ENCODE data around the gene PTPRJ. TPM values are rescaled to one million over a fixed set of nuclear protein-coding genes. Genes with fewer than 3 reads are reported as not detected.

PTPRJ gene
- total RNA-seq, 1 donor from 2014 or later, result 24.3 TPM

DNA sequence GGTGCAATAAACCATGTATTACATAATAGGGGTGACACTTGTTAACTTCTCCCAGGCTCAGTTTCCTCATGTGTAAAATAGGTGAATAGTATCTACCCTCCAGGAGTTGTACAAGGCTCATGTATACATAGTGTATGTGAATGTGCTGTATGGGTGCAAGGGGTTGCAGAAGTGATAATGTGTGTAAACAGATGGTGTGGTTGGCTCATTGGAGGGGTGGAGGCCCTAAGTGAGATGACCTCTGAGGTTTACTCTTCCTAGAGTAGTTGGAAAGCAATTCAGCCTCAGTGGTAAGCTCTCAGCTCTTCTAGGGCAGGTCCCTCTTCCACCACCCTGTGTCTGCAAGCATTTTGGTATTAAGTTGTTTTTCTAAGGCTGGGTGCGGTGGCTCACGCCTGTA is 102.4 kb downstream of the PTPRJ start:
- Mint-ChIP-seq H3K4me3 (no peak overlapping the region), H3K9me3 (peaks cover 6% of the 10 kb centered on the region), H3K27me3 (ENCODE audit: low read depth) (no peaks in the 10 kb centered on the region), H3K4me1 (peaks cover 63% of the 10 kb centered on the region), H3K27ac (ENCODE audit: unreplicated experiment) (no peak overlapping the region), H3K36me3 (ENCODE audit: low read depth) (peaks cover 2% of the 10 kb centered on the region)
- TF ChIP-seq, protein P1, sequence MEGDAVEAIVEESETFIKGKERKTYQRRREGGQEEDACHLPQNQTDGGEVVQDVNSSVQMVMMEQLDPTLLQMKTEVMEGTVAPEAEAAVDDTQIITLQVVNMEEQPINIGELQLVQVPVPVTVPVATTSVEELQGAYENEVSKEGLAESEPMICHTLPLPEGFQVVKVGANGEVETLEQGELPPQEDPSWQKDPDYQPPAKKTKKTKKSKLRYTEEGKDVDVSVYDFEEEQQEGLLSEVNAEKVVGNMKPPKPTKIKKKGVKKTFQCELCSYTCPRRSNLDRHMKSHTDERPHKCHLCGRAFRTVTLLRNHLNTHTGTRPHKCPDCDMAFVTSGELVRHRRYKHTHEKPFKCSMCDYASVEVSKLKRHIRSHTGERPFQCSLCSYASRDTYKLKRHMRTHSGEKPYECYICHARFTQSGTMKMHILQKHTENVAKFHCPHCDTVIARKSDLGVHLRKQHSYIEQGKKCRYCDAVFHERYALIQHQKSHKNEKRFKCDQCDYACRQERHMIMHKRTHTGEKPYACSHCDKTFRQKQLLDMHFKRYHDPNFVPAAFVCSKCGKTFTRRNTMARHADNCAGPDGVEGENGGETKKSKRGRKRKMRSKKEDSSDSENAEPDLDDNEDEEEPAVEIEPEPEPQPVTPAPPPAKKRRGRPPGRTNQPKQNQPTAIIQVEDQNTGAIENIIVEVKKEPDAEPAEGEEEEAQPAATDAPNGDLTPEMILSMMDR (conservative IDR thresholded peaks at IDR 0.05), result no peak
- DNase-seq (ENCODE audit: low read depth, low spot score), result no peak

DNA sequence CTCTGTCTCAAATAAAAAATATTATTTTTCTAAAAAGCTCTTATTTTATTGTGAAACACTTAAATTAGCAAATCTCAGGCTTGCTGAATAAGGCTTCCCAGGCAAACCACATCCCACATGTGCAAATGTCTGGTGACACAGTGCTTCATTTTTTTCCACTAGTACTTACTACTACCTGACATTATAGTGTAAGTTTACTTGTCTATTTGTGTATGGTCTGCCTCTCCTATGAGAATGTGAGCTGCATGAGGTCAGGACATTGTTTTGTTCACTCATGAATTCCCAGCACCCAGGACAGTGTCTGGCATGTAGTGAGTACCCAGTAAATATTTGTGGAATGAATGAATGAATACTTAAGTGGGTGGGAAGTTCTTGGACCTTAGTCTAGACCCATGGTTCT is 103.1 kb downstream of the PTPRJ start:
- Mint-ChIP-seq H3K27me3 (ENCODE audit: low read depth) (no peaks in the 10 kb centered on the region), H3K36me3 (ENCODE audit: low read depth) (peaks cover 2% of the 10 kb centered on the region), H3K27ac (ENCODE audit: unreplicated experiment) (no peak overlapping the region), H3K4me3 (no peak overlapping the region), H3K4me1 (peaks cover 63% of the 10 kb centered on the region), H3K9me3 (peaks cover 6% of the 10 kb centered on the region)
- TF ChIP-seq, protein P1 (conservative IDR thresholded peaks at IDR 0.05), result no peak
- no peak for DNase-seq (ENCODE audit: low read depth, low spot score)

DNA sequence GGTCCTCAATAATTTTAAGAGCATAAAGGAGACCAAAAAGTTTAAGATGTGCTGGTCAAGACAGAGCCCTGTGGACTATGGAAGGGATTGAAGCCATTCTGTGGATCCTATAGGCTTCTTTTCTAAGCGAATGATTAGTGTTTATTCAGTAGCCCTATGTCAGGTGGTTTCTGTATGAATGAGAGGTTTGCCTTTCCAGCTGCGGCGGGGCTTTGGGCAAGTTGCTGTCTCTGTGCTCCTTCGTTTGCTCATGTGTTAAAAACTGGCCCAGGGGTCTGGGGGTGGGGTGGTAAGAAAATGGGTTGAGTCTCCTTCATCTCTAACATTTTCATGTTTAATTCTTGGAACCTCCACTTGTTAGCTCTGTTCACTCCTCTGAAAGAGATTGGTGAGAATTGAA is 105.3 kb downstream of the PTPRJ start:
- peaks cover 59% of the 10 kb centered on the region for H3K4me1 Mint-ChIP-seq
- H3K27ac Mint-ChIP-seq (ENCODE audit: unreplicated experiment), result no peak overlapping the region
- H3K9me3 Mint-ChIP-seq, result peaks cover 6% of the 10 kb centered on the region
- TF ChIP-seq, protein P1 (conservative IDR thresholded peaks at IDR 0.05), result no peak
- no peak overlapping the region for H3K4me3 Mint-ChIP-seq
- DNase-seq (ENCODE audit: low read depth, low spot score), result no peak
- no peaks in the 10 kb centered on the region for H3K27me3 Mint-ChIP-seq (ENCODE audit: low read depth)
- H3K36me3 Mint-ChIP-seq (ENCODE audit: low read depth), result peaks cover 2% of the 10 kb centered on the region

DNA sequence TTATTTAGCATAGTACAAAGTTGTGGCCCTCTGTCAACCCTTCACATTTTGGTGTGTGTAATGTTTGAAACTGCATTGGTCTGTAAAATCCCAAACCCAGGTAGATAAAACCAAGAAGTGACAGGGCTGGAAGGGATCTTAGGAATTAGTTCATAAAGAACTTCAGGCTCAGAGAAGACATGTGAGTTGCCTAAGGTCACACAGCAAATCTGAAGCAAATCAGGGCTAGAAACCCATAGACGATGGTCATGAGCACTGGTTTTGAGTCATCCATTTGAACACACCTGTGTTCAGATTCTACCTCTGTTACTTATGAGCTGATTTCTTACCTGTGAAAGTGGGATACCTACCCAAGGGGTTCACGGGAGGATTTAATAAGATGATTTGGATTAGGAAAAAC is 107.1 kb downstream of the PTPRJ start:
- peaks cover 53% of the 10 kb centered on the region for H3K4me1 Mint-ChIP-seq
- peaks cover 3% of the 10 kb centered on the region for H3K9me3 Mint-ChIP-seq
- H3K36me3 Mint-ChIP-seq (ENCODE audit: low read depth), result peaks cover 2% of the 10 kb centered on the region
- no peak overlapping the region for H3K27ac Mint-ChIP-seq (ENCODE audit: unreplicated experiment)
- no peak overlapping the region for H3K4me3 Mint-ChIP-seq
- no peaks in the 10 kb centered on the region for H3K27me3 Mint-ChIP-seq (ENCODE audit: low read depth)
- DNase-seq (ENCODE audit: low read depth, low spot score), result no peak
- TF ChIP-seq, protein P1 (conservative IDR thresholded peaks at IDR 0.05), result no peak

DNA sequence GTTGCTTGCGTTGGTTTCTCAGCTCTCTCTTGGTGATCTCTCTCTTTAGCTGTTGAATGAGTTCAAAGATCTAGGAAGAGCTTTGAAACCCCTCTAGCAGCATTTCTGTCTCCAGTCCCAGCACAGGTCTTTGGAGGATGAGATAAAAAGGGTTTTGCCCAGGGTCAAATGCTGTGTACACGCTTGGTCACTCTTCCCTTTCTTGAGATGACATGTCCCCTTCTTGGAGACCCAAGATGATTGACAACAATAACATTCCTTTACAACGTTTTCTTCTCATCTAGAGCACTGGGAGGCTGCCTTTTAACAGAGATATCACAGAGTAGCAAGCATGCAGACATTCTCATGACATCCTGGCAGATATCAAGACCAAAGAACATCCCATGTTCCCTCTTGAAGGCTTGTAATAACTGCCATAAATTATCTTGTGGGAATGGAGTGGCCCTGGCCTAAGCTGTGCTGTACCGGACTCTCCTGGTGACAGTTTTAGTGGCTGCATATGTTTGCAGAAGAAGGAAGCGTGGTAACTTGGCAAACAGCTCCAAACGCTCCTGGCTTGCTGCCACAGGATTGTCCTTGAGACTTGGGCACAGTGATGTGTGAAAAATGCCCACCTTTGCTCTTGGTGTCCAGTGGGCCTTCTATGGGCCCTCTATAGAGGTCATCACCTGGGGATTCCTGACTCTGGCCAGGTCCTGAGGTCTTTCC is 107.8 kb downstream of the PTPRJ start:
- H3K4me3 Mint-ChIP-seq, result no peak overlapping the region

More for the DNA sequence above, 107.8 kb downstream of the PTPRJ start:
- no peak for DNase-seq (ENCODE audit: low read depth, low spot score)
- H3K27me3 Mint-ChIP-seq (ENCODE audit: low read depth), result no peaks in the 10 kb centered on the region
- TF ChIP-seq, protein P1 (conservative IDR thresholded peaks at IDR 0.05), result no peak
- no peak overlapping the region for H3K27ac Mint-ChIP-seq (ENCODE audit: unreplicated experiment)
- peaks cover 2% of the 10 kb centered on the region for H3K36me3 Mint-ChIP-seq (ENCODE audit: low read depth)
- no peaks in the 10 kb centered on the region for H3K9me3 Mint-ChIP-seq
- H3K4me1 Mint-ChIP-seq, result peaks cover 55% of the 10 kb centered on the region
